HG03066 (cell line): ENCODE data around the gene ZP2.
"Not testable (repeated sequence)": the region's sequence is repeated elsewhere in the genome, so short reads cannot be mapped to it uniquely, and the experiment has no call there.

Source experiments
- ATAC-seq: cut with Tn5 transposase; IDR thresholded peaks from one replicate; pipeline ENCODE4 v1.9.1; 2021; ENCODE audit warnings: low read depth; ENCODE audit not compliant: unreplicated experiment

Gene ZP2

DNA sequence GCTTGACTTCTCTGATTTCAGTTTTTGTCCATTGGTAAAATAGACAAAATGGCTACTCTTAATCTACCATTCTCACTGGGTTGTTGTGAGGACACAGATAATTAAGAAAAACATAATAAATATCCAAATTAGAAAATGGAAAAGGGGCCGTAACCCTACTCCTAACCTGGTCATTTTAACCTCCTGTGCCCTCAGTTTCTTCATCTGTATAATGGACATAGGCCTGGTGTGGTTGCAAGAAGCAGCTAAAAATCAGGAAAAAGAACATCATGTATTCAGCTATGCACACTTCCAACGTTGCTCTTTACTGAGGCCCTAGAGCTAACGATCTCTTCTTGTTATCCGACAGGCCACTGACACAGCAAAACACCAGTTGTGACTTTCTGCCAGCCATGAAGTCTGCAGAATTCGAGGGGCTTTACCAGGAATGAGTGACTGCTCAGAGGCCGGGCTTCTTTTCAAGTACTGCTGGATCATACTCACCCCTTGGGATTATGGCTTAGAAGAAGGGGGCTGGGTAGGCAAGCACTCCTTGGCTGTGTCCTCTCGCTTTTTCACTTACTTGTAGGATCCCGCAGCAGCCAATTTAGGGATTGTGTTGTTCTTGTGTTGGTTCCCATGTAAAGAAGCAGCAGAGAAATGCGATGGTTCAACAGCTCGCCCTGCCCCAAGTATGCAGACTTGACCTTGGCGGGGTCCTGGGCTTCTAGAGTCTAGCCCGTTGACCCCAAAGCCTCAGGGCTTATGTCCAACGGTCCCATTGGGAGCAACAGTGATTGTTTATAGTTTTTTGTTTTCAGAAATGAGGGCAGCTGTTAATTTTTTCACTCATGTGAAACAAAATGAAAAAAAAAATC is 32.0 kb downstream of the ZP2 start:
- no peak for ATAC-seq

- no peak for ATAC-seq
Measured at GRCh38 chr16:21175397-21175796, 36.0 kb downstream of the ZP2 start.

DNA sequence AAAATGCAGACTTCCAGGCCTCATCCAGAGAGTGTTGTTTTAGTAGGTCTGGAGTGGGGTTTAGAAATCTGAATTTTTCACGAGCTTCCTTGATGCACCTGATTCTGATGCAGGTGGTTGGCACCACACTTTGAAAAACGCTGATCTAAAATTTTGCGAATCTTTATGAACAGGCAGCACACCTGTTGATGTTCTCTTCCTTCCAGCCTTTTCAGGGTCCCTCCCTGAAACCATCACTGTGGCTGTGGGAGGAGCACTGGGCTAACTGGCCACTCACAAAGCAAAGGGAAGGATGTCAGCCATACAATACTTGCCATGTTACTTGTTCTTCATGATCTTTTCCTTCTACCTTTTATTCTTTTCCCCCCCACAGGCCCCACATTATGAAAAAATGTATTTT is 38.7 kb downstream of the ZP2 start:
- ATAC-seq, result no peak

GRCh38 chr16:21170116-21170515 is 41.3 kb downstream of the ZP2 start:
- ATAC-seq, result not testable (repeated sequence)

GRCh38 chr16:21169249-21169981 is 42.0 kb downstream of the ZP2 start:
- ATAC-seq, result no peak

- ATAC-seq, result no peak
Measured at GRCh38 chr16:21167929-21168602, 43.3 kb downstream of the ZP2 start.

DNA sequence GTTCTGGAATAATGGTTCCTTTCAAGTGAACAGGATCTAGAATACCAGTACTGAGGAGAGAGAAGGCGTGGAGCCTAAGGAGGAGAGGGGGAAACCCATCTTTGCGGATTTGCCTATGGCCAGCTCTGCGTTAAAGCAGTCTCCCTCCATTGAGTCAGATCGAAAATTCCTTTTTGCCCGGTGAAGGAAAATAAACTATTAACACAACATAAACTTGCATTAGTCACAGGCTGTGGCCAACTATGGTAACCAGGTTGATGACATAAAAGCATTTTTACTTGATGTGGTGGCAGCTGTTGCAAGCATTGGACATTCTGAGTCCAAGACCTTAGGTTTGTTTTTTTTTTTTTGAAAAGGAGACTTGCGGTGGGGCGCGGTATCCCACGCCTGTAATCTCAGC is 44.0 kb downstream of the ZP2 start:
- ATAC-seq, result no peak

DNA sequence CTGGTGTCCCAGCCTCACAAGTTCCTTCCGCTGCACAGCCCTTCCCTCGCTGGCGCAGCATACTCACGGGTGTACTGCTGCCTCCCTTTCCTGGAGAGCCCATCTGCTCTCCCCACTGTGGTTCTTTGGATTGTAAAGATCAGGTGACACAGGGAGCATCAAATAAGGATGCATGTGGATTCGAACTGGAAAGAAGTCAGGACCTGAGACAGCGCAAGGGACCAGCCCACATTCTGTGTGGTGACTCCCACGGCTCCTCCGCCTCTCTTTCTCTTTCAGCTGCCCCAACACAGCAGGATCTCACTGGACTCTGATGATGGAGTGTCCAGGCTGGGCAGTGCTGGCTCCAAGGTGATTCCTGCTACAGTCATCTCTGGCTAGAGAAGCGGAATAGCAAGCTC is 44.8 kb downstream of the ZP2 start:
- no peak for ATAC-seq

DNA sequence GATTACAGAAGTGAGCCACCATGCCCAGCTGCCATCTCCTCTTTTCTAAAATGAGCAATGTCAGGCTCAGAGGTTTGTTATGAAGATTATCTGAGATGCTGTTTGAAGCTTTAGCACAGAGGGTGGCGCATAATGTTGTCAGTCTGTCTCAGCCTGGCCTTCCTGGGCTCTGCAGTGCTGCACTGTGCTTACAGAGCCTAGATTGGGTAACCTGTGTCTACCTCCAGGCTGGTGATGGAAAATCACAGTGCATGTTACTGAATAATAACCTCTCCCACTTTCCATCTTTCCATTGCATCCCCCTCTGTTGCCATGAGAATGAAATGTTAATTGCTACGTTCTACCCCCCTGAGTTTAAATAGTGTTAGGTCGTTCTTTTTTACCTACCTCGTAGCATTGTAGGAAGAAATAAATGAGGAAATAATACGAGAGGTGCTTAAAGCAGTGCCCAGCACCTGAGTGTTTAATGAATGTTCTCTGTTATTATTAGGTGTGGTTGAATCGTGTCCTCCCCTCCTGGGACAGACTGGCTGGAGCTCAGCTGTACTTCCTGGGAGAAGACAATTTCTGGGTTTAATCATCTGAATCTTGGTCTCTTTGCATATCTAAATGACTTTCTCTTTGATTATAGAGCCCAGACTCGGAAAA is 46.7 kb downstream of the ZP2 start:
- no peak for ATAC-seq

DNA sequence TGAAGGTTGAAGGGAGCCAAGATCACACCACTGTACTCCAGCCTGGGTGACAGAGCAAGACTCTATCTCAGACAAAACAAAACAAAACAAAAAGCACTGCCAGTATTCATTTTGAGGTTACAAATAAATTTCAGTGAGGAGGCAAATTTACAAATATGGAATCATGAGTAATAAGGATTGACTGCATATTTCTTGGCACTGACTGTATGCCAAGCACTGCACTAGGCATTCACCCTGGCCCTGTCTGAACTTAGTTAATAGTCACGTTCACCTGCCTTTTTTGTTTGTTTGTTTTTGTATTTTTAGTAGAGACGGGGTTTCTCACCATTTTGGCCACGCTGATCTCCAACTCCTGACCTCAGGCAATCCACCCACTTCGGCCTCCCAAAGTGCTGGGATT is 47.8 kb downstream of the ZP2 start:
- ATAC-seq, result no peak

DNA sequence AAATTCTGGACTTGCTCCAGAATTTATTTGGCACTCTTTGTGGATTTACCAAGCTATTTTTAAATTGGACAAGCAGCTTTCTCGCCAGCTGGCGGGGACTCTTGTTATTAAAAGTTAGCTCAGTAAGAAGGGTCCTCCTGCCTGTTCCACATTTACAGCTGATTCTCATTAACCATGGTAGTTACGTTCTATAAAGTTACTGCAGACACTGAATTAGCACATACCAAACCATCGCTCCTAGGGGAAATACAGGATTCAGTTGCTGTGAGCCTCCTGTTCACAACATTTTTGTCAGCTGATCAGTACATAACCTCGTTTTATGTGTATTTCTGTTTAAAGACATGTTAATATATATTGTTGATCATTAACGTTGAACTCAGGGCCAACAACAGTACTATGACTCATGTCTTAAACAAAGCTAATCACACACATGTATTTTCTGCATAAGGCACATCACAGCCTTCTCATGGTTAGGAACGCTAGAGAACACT is 48.7 kb downstream of the ZP2 start:
- ATAC-seq, result no peak

- ATAC-seq, result no peak
Measured at GRCh38 chr16:21161211-21161610, 50.2 kb downstream of the ZP2 start.

DNA sequence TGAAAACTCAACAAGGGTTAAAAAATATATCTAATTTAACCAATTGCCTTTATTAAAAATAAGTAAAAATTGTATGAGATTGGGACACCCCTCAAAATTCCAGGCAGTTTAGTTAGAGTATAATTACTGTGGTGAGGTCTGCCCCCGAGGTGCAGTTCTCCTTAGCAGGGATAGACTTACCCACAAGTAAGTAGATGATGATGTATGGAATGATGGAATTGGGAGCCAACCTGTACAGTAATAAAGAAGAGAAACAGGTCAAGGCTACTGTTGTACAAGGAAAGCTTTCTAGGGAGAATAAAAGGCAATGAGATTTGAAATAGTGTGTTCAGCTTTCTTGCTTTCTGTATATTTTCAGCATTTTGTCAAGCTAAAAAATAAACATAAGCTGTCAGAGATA is 51.1 kb downstream of the ZP2 start:
- no peak for ATAC-seq

GRCh38 chr16:21159281-21159951 is 52.0 kb downstream of the ZP2 start:
- ATAC-seq, result no peak

GRCh38 chr16:21158208-21159110 is 52.9 kb downstream of the ZP2 start, which contains the start of gene LDAF1:
LDAF1 (plus strand) TSS chr16:21158674; CDS start chr16:21161183, 2,509 bp downstream.
- peak; percentile 81 for ATAC-seq

DNA sequence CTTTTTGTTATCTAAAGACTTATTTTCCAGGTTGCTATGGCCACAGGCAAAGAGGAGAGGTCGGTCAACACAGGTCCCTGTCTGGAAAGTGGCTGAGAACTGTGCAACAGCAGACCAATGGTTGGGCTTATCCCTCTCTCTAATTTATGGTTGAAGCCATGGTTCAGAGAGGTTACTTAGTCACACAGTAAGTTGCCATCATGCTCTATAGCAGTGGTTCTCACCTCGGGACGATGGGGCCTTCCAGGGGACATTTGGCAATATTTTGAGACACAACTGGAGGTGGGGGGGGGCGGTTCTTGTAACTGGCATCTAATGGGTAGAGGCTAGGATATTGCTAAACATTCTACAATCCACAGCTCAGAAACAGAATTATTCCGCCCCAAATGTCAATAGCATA is 53.7 kb downstream of the ZP2 start:
- no peak for ATAC-seq

GRCh38 chr16:21156767-21157467 is 54.5 kb downstream of the ZP2 start:
- ATAC-seq, result no peak

DNA sequence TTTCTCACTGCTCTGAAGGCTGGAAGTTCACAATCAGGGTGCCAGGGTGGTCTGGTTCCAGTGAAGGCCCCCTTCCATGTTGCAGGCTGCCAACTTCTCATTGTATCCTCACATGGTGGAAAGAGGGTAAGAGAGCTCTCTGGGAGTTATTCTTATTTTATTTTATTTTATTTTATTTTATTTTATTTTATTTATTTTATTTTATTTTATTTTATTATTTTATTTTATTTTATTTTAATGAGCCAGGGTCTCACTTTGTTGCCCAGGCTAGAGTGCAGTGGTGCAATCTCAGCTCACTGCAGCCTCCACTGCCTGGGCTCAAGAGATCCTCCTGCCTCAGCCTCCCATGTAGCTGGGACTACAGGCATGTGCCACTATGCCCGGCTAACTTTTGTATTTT is 55.4 kb downstream of the ZP2 start:
- ATAC-seq, result not testable (repeated sequence)
